HepG2 (cell line): ENCODE measurements around the gene ZNF189. TPM values are rescaled to one million over a fixed set of nuclear protein-coding genes. Genes with fewer than 3 reads are reported as not detected.

Source experiments
- ATAC-seq: fragments of 200-7000 bp; cut with Tn5 transposase; 3 replicates; pipeline ENCODE4 v1.9.1; 2020; ENCODE audit warnings: mild to moderate bottlenecking, moderate library complexity
- BruUV-seq: library from RNA; stranded (reverse); fragments of 400-500 nt; replicated peaks from 2 replicates; lab custom pipeline; 2021; lab: Mats Ljungman, UMichigan
- CTCF ChIA-PET: fragments of 300-600 bp; formaldehyde crosslinking; extraction: SDS; loops from one replicate; lab custom pipeline; 2021; ENCODE audit warnings: low total read pairs, inconsistent platforms, low intra/inter-chr PET ratio; lab: Yijun Ruan, JAX
- POLR2A ChIA-PET: fragments of 350-600 bp; sonication (Branson Sonifier 250); formaldehyde crosslinking; loops from one replicate; lab custom pipeline; 2020; ENCODE audit warnings: antibody characterized with exemption, inconsistent platforms; lab: Yijun Ruan, JAX
- DNase-seq: peaks from one replicate; pipeline ENCODE4 v3.0.0-alpha.2; 2015; ENCODE audit warnings: low spot score
- FAIRE-seq: peaks from 3 replicates; lab custom pipeline; 2011; peaks lifted over from hg19 to GRCh38; lab: Jason Lieb, UNC
- H2AFZ ChIP-seq: one replicate; pipeline ENCODE4 v1.6.1; 2011; ENCODE audit warnings: low read length, inconsistent platforms
- H3K27ac ChIP-seq: fragments of 300-600 bp; 3 replicates; pipeline ENCODE4 v1.8.0; 2011; ENCODE audit warnings: mixed run types, mild to moderate bottlenecking, mixed read lengths, low read length, inconsistent platforms; ENCODE audit not compliant: insufficient read depth; ENCODE audit errors: extremely low read length
- H3K27me3 ChIP-seq, 2 experiments: fragments of 200-600 bp in 1 of 2; 2 replicates in 1 of 2; 3 replicates in 1 of 2; pipeline versions ENCODE4 v1.6.0 to v1.8.0; 2011; ENCODE audit warnings: low read length in 2 of 2, mild to moderate bottlenecking in 2 of 2, moderate library complexity in 2 of 2, inconsistent platforms in 1 of 2; ENCODE audit not compliant: insufficient read depth in 2 of 2, control insufficient read depth in 1 of 2
- H3K36me3 ChIP-seq, 2 experiments: fragments of 200-600 bp in 1 of 2; replicated peaks in 1 of 2; 2 replicates in 1 of 2; 3 replicates in 1 of 2; pipeline versions ENCODE4 v1.5.1 to v1.8.0; 2011; ENCODE audit warnings: low read length in 2 of 2, inconsistent platforms in 1 of 2; ENCODE audit not compliant: insufficient read depth in 2 of 2, control insufficient read depth in 1 of 2
- H3K4me1 ChIP-seq: 2 replicates; pipeline ENCODE4 v1.5.1; 2012; ENCODE audit warnings: low read length, inconsistent platforms; ENCODE audit not compliant: insufficient read depth
- H3K4me2 ChIP-seq: 2 replicates; pipeline ENCODE4 v1.6.0; 2011; ENCODE audit warnings: low read depth, low read length, inconsistent platforms
- H3K4me3 ChIP-seq, 3 experiments: fragments of 200-600 bp in 1 of 3; sonication (generic), shearing (Covaris generic) in 1 of 3; replicated peaks in 1 of 3; 2 replicates each; pipeline ENCODE4 v1.5.1; 2011 to 2016; ENCODE audit warnings: low read length in 3 of 3, inconsistent platforms in 2 of 3, low read depth in 2 of 3, mild to moderate bottlenecking in 2 of 3, control low read depth in 1 of 3, mixed read lengths in 1 of 3; ENCODE audit not compliant: insufficient read depth in 1 of 3
- H3K79me2 ChIP-seq: one replicate; pipeline ENCODE4 v1.6.1; 2011; ENCODE audit warnings: low read length, inconsistent platforms; ENCODE audit not compliant: insufficient read depth
- H3K9ac ChIP-seq: 2 replicates; pipeline ENCODE4 v1.6.0; 2011; ENCODE audit warnings: mild to moderate bottlenecking, low read depth, low read length, inconsistent platforms; ENCODE audit not compliant: insufficient read depth
- H3K9me3 ChIP-seq: 2 replicates; pipeline ENCODE4 v1.5.1; 2012; ENCODE audit warnings: mild to moderate bottlenecking, low read length
- H4K20me1 ChIP-seq: 2 replicates; pipeline ENCODE4 v1.6.0; 2011; ENCODE audit warnings: inconsistent platforms, mild to moderate bottlenecking, low read length, moderate library complexity; ENCODE audit not compliant: insufficient read depth
- ARNTL ChIP-seq: sonication (generic); formaldehyde crosslinking; IDR thresholded peaks from 2 replicates; pipeline ENCODE4 v1.4.0; 2020; ENCODE audit warnings: mild to moderate bottlenecking, missing genetic modification reagents
- ELF3 ChIP-seq: IDR thresholded peaks from 2 replicates; pipeline ENCODE4 v1.6.1; 2016; ENCODE audit warnings: missing genetic modification reagents, missing compliant biosample characterization
- IKZF1 ChIP-seq: fragments of 450-650 bp; IDR thresholded peaks from 2 replicates; pipeline ENCODE4 v1.7.1; 2016
- RELA ChIP-seq: sonication (generic); formaldehyde crosslinking; IDR thresholded peaks from 2 replicates; pipeline ENCODE4 v1.4.0; 2020; ENCODE audit warnings: missing genetic modification reagents
- RNF2 ChIP-seq: fragments of 450-650 bp; conservative IDR thresholded peaks from 2 replicates; pipeline ENCODE4 v1.6.1; 2016; ENCODE audit warnings: low read depth
- ZBTB7B ChIP-seq: sonication (generic); formaldehyde crosslinking; IDR thresholded peaks from 2 replicates; pipeline ENCODE4 v1.4.0; 2020; ENCODE audit warnings: missing genetic modification reagents
- ZBTB8A ChIP-seq: sonication (generic); formaldehyde crosslinking; IDR thresholded peaks from 2 replicates; pipeline ENCODE4 v1.4.0; 2020; ENCODE audit warnings: mild to moderate bottlenecking, low read depth, missing genetic modification reagents, borderline replicate concordance
- ZNF337 ChIP-seq: sonication (generic); formaldehyde crosslinking; IDR thresholded peaks from 2 replicates; pipeline ENCODE4 v1.5.1; 2020; ENCODE audit warnings: missing genetic modification reagents, low read depth, mild to moderate bottlenecking, borderline replicate concordance
- ZNF382 ChIP-seq: sonication (generic); formaldehyde crosslinking; IDR thresholded peaks from 2 replicates; pipeline ENCODE4 v1.5.0; 2020; ENCODE audit warnings: missing genetic modification reagents, mild to moderate bottlenecking, borderline replicate concordance
- ZNF629 ChIP-seq: sonication (generic); formaldehyde crosslinking; conservative IDR thresholded peaks from 2 replicates; pipeline ENCODE4 v1.5.0; 2020; ENCODE audit warnings: missing genetic modification reagents
- ZNF652 ChIP-seq: IDR thresholded peaks from 2 replicates; pipeline ENCODE4 v1.6.1; 2016; ENCODE audit warnings: low read depth, borderline replicate concordance
- WGBS: methylation state at CpG from one replicate; pipeline ENCODE4 v1.1.6; 2017; ENCODE audit warnings: low lambda C conversion rate; 5-methylcytosine and 5-hydroxymethylcytosine counted together
- in situ Hi-C: cut with HindIII; loops from 2 replicates; pipeline ENCODE4 v1.10.0; 2017; ENCODE audit warnings: low pct_unique_long_range_greater_than_20kb; ENCODE audit not compliant: extremely low pct_ligation_motif_present
- intact Hi-C: fragments of 100-400 bp; cut with micrococcal nuclease; formaldehyde crosslinking; loops from one replicate; pipeline ENCODE4 v1.10.0; 2022; ENCODE audit not compliant: unreplicated experiment
- polyA plus RNA-seq, 8 experiments: library from polyadenylated mRNA; depleted of rRNA in 3 of 8; stranded (reverse) in 7 of 8; unstranded in 1 of 8; fragments of >200 nt; fragmentation: Illumina TruSeq in 4 of 8; extraction: Trizol in 4 of 8; gene quantifications; 2 replicates each; pipeline versions ENCODE4 v1.2.1 to v1.2.3, GENCODE V29; 2011 to 2016; ENCODE audit warnings: low read depth in 4 of 8, missing spikeins in 1 of 8, mixed read lengths in 1 of 8; ENCODE audit not compliant: insufficient read depth in 1 of 8
- total RNA-seq, 5 experiments: library from RNA; depleted of rRNA; stranded (reverse); fragments of >200 nt; fragmentation: Illumina TruSeq; extraction: Trizol; gene quantifications; 2 replicates each; pipeline ENCODE4 v1.2.3, GENCODE V29; 2016; ENCODE audit warnings: low read depth in 1 of 5
- TF ChIP-seq, protein P1 (sequence below): sonication (generic); formaldehyde crosslinking; conservative IDR thresholded peaks from 2 replicates; pipeline ENCODE4 v1.4.0; 2020; ENCODE audit warnings: missing genetic modification reagents
- TF ChIP-seq, protein P2 (sequence below), 2 experiments: fragments of 450-650 bp in 1 of 2; sonication (generic) in 1 of 2; formaldehyde crosslinking; IDR thresholded peaks; 2 replicates each; pipeline versions ENCODE4 v1.5.0 to v1.8.0; 2020 to 2022; ENCODE audit warnings: mild to moderate bottlenecking in 1 of 2, missing genetic modification reagents in 1 of 2
- TF ChIP-seq, protein P3 (sequence below): sonication (generic); formaldehyde crosslinking; conservative IDR thresholded peaks from 2 replicates; pipeline ENCODE4 v1.8.0; 2022; ENCODE audit warnings: mild to moderate bottlenecking, moderate library complexity, missing genetic modification reagents

Gene ZNF189
- total and polyA plus RNA-seq, 2 of the 13 experiments (the other 11 are each of a cell fraction or from before 2014, with no cell fraction given) = 8.4 to 50.0 TPM

DNA sequence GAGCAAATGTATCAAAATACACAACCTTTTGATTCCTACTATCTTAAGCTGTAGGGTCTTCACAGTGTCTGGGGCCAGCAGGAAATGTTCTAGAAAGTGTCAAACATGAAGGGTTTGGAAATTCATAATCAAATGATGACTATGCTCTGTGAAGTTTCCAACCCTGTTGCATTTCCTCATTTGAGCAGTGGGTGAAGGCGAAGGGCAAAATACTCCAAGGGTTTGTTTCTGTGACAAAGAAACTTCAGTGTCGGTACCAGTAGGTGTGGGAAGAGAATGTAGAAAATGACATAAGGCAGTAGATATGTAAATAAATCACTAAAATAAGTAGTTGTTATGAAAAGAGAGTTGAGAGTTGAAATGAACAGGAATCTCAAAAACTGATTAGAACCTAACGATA lies 36.3 kb downstream of the ZNF189 start:
- DNase-seq = no peak
- Histone ChIP-seq H3K79me2 (no peaks in the 10 kb centered on the region), H3K27ac (peak overlapping the region; percentile 71), H4K20me1 (no peaks in the 10 kb centered on the region), H3K27me3 (no peaks in the 10 kb centered on the region), H3K36me3 (no peaks in the 10 kb centered on the region), H3K4me3 (no peak overlapping the region), H3K4me2 (no peak overlapping the region), H2AFZ (no peak overlapping the region), H3K9ac (no peak overlapping the region), H3K9me3 (no peaks in the 10 kb centered on the region), H3K4me1 (peaks cover 92% of the 10 kb centered on the region)
- FAIRE-seq = no peak
- ChIA-PET CTCF (no interaction called here), POLR2A (interaction anchor here (1.3 to 4.0 kb wide), 2 partner anchors 36 to 109 kb away, joined by 3 to 23 read pairs; partner anchors contain the start of genes MRPL50 and ZNF189)
- ATAC-seq = no peak
- in situ Hi-C loops = no loop called here
- intact Hi-C loops = no loop called here
- 94% methylated on average over 3 of the region's 3 CpGs for WGBS
- BruUV-seq = no TSS peak
- TF ChIP-seq ZNF337 (CRISPR knock-in tag) (0 out of 2 replicates have a peak, but pooled peaks have one; percentile 55), ARNTL (0 out of 2 replicates have a peak, but pooled peaks have one; percentile 10), IKZF1 (no peak), ELF3 (0 out of 2 replicates have a peak, but pooled peaks have one; percentile 14), RNF2 (no peak), RELA (CRISPR knock-in tag) (no peak), ZBTB8A (CRISPR knock-in tag) (0 out of 2 replicates have a peak, but pooled peaks have one; percentile 51)

DNA sequence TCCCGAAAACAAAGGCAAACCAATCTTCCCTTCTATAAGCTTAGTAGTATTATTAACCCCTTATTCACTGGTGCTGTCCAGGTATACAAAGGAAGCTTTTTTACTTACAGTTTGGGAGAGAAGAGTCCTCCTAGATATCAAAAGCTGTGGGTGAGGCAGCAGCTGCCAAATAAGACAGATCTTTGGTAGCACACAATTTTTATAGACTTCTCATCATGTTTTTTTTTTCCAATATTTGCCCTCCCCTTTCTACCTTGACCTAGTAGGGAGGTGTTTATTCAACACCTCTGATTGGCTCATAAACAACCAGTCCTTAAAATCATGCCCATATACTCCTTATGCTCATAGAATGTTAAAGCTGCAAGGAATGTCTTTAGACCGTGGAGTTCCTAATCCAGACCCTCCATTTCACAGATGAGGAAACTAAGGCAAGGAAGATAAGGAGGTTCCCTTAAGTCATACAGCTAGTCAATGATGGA lies 37.0 kb downstream of the ZNF189 start, which contains the start of gene ALDOB:
Gene ALDOB (minus strand): TSS at position 174 of the 479 bp plus-strand sequence. CDS start 4,887 bp downstream, outside the sequence.
- BruUV-seq = no TSS peak
- 91% methylated on average over 2 of the region's 2 CpGs for WGBS
- Histone ChIP-seq H2AFZ (no peak within 1 kb of the TSS), H3K27me3 (no peaks in the 10 kb centered on the region), H3K79me2 (no peaks in the 10 kb centered on the region), H3K36me3 (no peaks in the 10 kb centered on the region), H3K4me2 (no peak within 1 kb of the TSS), H3K4me3 (no peak within 1 kb of the TSS), H3K4me1 (peaks cover 98% of the 10 kb centered on the region), H3K9ac (no peak within 1 kb of the TSS), H3K9me3 (no peaks in the 10 kb centered on the region), H4K20me1 (no peaks in the 10 kb centered on the region), H3K27ac (peak within 1 kb of the TSS; percentile 71)
- intact Hi-C loops = no loop called here
- no peak for ATAC-seq
- in situ Hi-C loops = no loop called here
- no peak for DNase-seq
- POLR2A ChIA-PET = interaction anchor here (1.2 kb wide), 1 partner anchor 37 kb away, joined by 4 read pairs; the partner anchor contains the start of genes MRPL50 and ZNF189
- no peak for FAIRE-seq
- CTCF ChIA-PET = no interaction called here
- TF ChIP-seq, protein P1, sequence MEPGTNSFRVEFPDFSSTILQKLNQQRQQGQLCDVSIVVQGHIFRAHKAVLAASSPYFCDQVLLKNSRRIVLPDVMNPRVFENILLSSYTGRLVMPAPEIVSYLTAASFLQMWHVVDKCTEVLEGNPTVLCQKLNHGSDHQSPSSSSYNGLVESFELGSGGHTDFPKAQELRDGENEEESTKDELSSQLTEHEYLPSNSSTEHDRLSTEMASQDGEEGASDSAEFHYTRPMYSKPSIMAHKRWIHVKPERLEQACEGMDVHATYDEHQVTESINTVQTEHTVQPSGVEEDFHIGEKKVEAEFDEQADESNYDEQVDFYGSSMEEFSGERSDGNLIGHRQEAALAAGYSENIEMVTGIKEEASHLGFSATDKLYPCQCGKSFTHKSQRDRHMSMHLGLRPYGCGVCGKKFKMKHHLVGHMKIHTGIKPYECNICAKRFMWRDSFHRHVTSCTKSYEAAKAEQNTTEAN (CRISPR knock-in tag) = no peak
- TF ChIP-seq ZNF652 (CRISPR knock-in tag) (peak; percentile 83), ZBTB7B (no peak), ZNF629 (CRISPR knock-in tag) (peak; percentile 51; the same call in 1 of the 2 replicates), ZNF382 (CRISPR knock-in tag) (no peak)
- TF ChIP-seq, protein P2, sequence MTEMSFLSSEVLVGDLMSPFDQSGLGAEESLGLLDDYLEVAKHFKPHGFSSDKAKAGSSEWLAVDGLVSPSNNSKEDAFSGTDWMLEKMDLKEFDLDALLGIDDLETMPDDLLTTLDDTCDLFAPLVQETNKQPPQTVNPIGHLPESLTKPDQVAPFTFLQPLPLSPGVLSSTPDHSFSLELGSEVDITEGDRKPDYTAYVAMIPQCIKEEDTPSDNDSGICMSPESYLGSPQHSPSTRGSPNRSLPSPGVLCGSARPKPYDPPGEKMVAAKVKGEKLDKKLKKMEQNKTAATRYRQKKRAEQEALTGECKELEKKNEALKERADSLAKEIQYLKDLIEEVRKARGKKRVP (CRISPR knock-in tag; IDR thresholded peaks at IDR 0.05) = no peak
- TF ChIP-seq, protein P3, sequence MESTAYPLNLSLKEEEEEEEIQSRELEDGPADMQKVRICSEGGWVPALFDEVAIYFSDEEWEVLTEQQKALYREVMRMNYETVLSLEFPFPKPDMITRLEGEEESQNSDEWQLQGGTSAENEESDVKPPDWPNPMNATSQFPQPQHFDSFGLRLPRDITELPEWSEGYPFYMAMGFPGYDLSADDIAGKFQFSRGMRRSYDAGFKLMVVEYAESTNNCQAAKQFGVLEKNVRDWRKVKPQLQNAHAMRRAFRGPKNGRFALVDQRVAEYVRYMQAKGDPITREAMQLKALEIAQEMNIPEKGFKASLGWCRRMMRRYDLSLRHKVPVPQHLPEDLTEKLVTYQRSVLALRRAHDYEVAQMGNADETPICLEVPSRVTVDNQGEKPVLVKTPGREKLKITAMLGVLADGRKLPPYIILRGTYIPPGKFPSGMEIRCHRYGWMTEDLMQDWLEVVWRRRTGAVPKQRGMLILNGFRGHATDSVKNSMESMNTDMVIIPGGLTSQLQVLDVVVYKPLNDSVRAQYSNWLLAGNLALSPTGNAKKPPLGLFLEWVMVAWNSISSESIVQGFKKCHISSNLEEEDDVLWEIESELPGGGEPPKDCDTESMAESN (CRISPR knock-in tag) = no peak
